HFF-Myc (cell line): ENCODE data around the gene TNRC18.

ENCODE experiments used
- DNase-seq: peaks from one replicate; pipeline ENCODE4 v3.0.0-alpha.2; 2011; ENCODE audit warnings: low read depth; ENCODE audit errors: extremely low read depth
- H3K4me3 ChIP-seq: replicated peaks from 2 replicates; pipeline ENCODE4 v1.5.1; 2011; ENCODE audit warnings: low read depth, mild to moderate bottlenecking, control low read depth, low read length
- CTCF ChIP-seq: IDR thresholded peaks from 2 replicates; pipeline ENCODE4 v1.5.1; 2012; ENCODE audit warnings: mild to moderate bottlenecking, low read depth, low read length, control low read depth; ENCODE audit errors: missing control alignments

TNRC18 gene

DNA sequence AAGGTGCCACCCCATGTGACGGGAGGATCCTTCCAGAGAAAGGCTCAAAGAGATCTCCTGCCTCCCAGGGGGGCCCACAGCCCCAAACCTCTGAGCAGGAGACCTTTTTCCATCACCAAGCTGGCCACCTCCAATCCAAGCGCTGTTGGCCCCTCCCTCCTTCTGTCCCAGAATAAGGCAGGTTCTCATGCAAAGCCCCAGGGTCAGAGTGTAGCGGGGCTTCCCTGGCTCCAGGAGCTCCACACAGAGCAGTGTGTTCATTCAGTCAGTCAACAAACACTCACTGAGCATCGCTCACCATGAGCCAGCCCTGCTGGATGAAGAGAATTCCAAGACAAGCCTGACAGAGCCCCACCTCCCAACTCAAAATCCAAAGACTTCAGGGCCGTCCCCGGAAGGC, 39.0 kb downstream of the TNRC18 start:
- DNase-seq: no peak
- H3K4me3 ChIP-seq: no peak overlapping the region
- TF ChIP-seq CTCF: no peak

DNA sequence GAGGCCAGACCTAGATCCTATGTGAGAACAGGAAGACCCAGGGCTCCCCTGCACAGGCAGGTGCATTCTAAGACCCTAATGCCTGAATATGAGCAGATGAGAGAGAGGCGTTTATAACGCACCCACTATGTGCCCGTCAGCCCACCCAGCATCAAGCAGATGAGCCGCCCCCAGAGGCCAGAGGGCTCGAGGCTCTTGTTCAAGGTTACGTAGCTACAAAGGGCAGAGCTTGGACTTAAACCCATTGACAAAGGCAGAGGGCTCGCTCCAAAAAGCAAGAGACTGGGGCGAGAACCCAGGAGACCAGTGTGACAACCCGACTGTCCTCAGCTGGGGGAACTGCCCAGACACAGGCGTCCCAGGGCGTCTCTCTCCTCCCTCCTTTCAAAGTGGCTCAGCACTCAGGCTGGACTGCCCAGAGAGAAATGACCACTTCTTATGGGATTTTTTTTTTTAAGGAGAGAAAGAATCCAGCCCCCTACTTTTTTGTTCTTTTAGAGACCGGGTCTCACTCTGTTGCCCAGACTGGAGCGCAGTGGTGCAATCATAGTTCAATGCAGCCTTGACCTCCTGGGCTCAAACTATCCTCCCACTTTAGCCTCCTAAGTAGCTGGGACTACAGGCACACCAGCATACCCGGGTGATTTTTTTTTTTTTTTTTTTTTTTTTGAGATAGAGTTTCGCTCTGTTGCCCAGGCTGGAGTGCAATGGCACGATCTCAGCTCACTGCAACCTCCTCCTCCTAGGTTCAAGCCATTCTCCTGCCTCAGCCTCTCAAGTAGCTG, 40.1 kb downstream of the TNRC18 start:
- H3K4me3 ChIP-seq: no peak overlapping the region
- DNase-seq: no peak
- no peak for TF ChIP-seq CTCF

DNA sequence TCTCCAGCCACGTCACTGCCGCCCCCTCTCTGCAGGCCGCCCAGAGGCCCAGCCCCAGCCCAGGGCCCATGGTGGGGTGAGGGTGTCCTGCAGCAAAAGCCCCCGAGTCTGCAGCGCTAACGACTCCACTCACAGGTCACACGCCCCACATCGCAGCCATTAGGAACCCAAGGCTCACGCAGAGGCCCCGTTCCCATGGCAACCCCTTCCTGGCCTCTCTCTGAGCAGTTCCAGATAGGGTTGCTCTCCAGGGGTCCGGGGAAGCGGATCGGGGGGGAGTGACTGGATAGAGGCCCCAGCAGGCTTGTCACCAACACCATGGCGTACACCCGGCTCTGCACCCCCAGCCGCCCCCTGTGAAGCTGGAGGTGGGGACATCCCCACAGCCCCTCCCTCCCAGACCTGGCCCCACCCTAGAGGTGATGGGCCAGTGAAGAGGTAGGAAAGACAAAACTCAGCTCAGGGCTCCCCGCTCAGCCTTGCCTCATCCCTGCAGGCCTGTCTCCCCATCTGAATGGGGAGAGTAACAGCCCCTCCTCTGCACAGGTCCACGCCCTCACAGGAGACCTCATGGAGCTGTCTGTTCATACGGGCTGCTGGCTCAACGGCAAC, 41.2 kb downstream of the TNRC18 start:
- no peak for TF ChIP-seq CTCF

DNA sequence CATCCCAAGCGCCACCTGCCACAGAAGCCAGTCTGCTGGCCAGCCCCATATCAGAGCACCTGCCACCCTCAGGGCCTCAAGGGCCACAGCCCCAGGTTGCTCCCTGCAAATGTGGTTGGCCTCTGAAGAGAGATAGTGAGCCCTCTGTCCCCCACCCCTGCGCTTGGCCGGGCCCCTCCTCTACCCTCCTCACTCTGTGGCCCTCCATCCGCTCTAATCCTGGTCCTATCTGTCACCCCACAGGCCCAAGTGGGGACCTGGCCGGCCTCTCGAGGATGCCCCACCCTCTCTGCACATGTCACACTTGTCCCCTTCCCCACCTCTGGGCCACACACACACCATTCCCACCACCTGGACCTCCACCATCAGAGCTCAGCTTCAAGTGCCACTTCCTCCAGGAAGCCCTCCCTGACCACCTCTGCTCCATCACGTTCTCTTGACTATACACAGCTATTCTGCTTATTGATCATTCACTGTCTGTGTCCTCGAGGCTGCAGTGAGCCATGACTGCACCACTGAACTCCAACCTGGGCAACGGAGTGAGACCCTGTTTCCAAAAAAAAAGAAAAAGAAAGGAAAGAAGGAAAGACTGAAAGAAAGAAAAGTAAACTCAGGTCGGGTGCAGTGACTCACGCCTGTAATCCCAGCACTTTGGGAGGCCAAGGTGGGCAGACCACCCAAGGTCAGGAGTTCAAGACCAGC, 42.4 kb downstream of the TNRC18 start:
- no peak for DNase-seq
- no peak for TF ChIP-seq CTCF

More for the DNA sequence above, 41.2 kb downstream of the TNRC18 start:
- no peak for DNase-seq
- no peak overlapping the region for H3K4me3 ChIP-seq

DNA sequence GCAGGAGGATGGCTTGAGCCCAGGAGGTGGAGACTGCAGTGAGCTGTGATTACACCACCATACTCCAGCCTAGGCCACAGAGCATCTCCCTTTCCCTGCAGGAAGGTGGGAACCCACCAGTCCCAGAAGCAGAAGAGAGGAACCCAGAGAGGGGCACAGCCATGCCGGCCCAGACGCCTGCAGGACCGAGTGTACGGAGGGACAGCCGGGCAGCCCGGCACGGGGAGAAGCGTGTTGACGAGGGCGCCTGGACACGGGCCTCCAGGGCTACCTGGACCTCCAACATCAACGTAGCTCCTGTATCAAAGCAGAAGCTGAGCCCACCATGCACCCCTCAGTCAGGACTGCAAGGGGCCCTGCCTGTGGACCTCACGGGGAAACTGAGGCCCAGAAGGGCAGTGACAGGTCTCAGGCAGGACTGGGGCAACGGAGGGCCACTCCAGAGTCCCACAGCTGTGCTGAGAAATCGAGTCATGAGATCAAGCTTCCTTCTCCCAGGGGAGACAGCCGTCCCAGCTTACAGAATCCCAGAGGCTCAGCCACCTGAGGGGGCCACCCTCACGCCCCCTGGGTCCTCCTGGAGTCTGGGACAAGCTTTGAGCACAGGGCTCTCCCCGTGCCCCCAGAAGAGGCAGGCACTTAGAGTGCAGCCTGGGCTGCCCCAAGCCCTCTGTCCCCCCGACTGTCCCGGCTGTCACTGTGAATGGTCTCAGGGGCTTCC, 43.1 kb downstream of the TNRC18 start:
- DNase-seq: no peak
- H3K4me3 ChIP-seq: no peak overlapping the region
- no peak for TF ChIP-seq CTCF

More for the DNA sequence above, 42.4 kb downstream of the TNRC18 start:
- H3K4me3 ChIP-seq: no peak overlapping the region

- TF ChIP-seq CTCF: no peak
- no peak overlapping the region for H3K4me3 ChIP-seq
- no peak for DNase-seq
Observed at GRCh38 chr7:5379546-5379945, 44.1 kb downstream of the TNRC18 start.
